Hematopoietic multipotent progenitor cell treated with erythropoietin and hydrocortisone succinate and interleukin-3 and kit ligand, for 8 days (in vitro differentiated cells): Measurements from ENCODE around the gene LPO.
A peak's percentile ranks its signal among the peaks of the same experiment; 100 is the strongest.

Source experiments
- DNase-seq: peaks from one replicate; pipeline ENCODE4 v3.0.0-alpha.2; 2015

Gene LPO

GRCh38 chr17:58279016-58279711 lies 40.8 kb downstream of the LPO start:
- DNase-seq, result no peak

GRCh38 chr17:58279736-58280479 lies 41.5 kb downstream of the LPO start:
- DNase-seq, result no peak

GRCh38 chr17:58280480-58281217 lies 42.3 kb downstream of the LPO start, which contains the start of gene MPO:
TSS of gene MPO (minus strand) at chr17:58280935. CDS start at chr17:58280758, 177 bp downstream.
- no peak for DNase-seq

GRCh38 chr17:58281511-58282011 lies 43.2 kb downstream of the LPO start:
- peak; percentile 26 for DNase-seq

- DNase-seq, result no peak
Observed at GRCh38 chr17:58282442-58282841, 44.1 kb downstream of the LPO start.

GRCh38 chr17:58283674-58284612 lies 45.6 kb downstream of the LPO start:
- no peak for DNase-seq

- DNase-seq, result peak; percentile 9
Observed at GRCh38 chr17:58284613-58285421, 46.4 kb downstream of the LPO start.

GRCh38 chr17:58285422-58285810 lies 47.0 kb downstream of the LPO start:
- no peak for DNase-seq

- peak; percentile 66 for DNase-seq
Observed at GRCh38 chr17:58289869-58290268, 51.5 kb downstream of the LPO start.

- no peak for DNase-seq
Observed at GRCh38 chr17:58291246-58291645, 52.9 kb downstream of the LPO start.

- DNase-seq, result no peak
Observed at GRCh38 chr17:58294034-58294433, 55.6 kb downstream of the LPO start.

- no peak for DNase-seq
Observed at GRCh38 chr17:58300336-58300735, 62.0 kb downstream of the LPO start.

GRCh38 chr17:58301504-58302150 lies 63.2 kb downstream of the LPO start:
- no peak for DNase-seq

- no peak for DNase-seq
Observed at GRCh38 chr17:58302171-58302918, 64.0 kb downstream of the LPO start.

GRCh38 chr17:58302919-58303585 lies 64.7 kb downstream of the LPO start:
- no peak for DNase-seq

GRCh38 chr17:58303971-58304749 lies 65.8 kb downstream of the LPO start:
- peak; percentile 70 for DNase-seq

GRCh38 chr17:58304750-58305486 lies 66.5 kb downstream of the LPO start:
- no peak for DNase-seq

- no peak for DNase-seq
Observed at GRCh38 chr17:58305626-58306025, 67.2 kb downstream of the LPO start.
